ENCODE data around the gene FBXL15. TPM values are rescaled to one million over a fixed set of nuclear protein-coding genes. Genes with fewer than 3 reads are reported as not detected.

The FBXL15 gene
- total and polyA plus RNA-seq, 2 donors (not counting 3 experiments of a cell fraction or from before 2014, with no cell fraction given): 9.9 to 15.3 TPM

- DNase-seq (ENCODE audit: low read depth, low spot score): peak; percentile 97
- no peak for TF ChIP-seq MYC (IDR thresholded peaks at IDR 0.05; ENCODE audit: low read depth, low read length)
- TF ChIP-seq POLR2AphosphoS5 (IDR thresholded peaks at IDR 0.05; ENCODE audit: insufficient read depth, low read depth, low read length): peak; percentile 81
- no peak for TF ChIP-seq CTCF (IDR thresholded peaks at IDR 0.05; ENCODE audit: extremely low read depth in 1 of 2, insufficient read depth in 1 of 2, low read depth in 1 of 2, low read length in 2 of 2)
- TF ChIP-seq EZH2 (IDR thresholded peaks at IDR 0.05; ENCODE audit: borderline replicate concordance, low read depth, low read length, severe bottlenecking): no peak
- peak; percentile 91 for TF ChIP-seq POLR2A (IDR thresholded peaks at IDR 0.05; ENCODE audit: low read depth, low read length)
- no peak for TF ChIP-seq JUN (IDR thresholded peaks at IDR 0.05; ENCODE audit: borderline replicate concordance, insufficient read depth, insufficient read length, low read depth)
- TF ChIP-seq MAX (IDR thresholded peaks at IDR 0.05; ENCODE audit: insufficient read depth, insufficient read length): no peak
- no peak for TF ChIP-seq GATA2 (IDR thresholded peaks at IDR 0.05; ENCODE audit: insufficient read depth, insufficient read length, low read depth, low read length)
- no peak for TF ChIP-seq FOS (IDR thresholded peaks at IDR 0.05; ENCODE audit: borderline replicate concordance, insufficient read depth, low read length)
- dilution Hi-C loops (cut with MboI; ENCODE audit: extremely low pct_ligation_motif_present, low sequenced_read_pairs) (no loop called here), intact Hi-C loops (cut with micrococcal nuclease) (loop anchor here (1.0 kb wide), 1 partner anchor 10 kb away; no protein-coding TSS in a partner anchor)
- ChIA-PET CTCF (interaction anchor here (0.6 to 2.4 kb wide), 15 partner anchors 11 to 310 kb away, joined by 3 to 25 read pairs (median 4); partner anchors contain the start of genes ACTR1A, C10orf95, FBXL15 and NFKB2), POLR2A (interaction anchor here (0.6 to 1.1 kb wide), 3 partner anchors 12 to 44 kb away, joined by 5 to 6 read pairs (median 6); partner anchors contain the start of gene FBXL15)
- Histone ChIP-seq H3K4me1 (ENCODE audit: control insufficient read depth, extremely low read depth, insufficient read depth, low read length) (peaks cover 7% of the 10 kb centered on the region), H3K9ac (replicated peaks; ENCODE audit: extremely low read depth, insufficient read depth, low read length) (peak within 1 kb of the TSS; percentile 78), H3K4me3 (replicated peaks in 1 of 3; ENCODE audit: insufficient read depth in 1 of 3, low read depth in 1 of 3, low read length in 3 of 3) (peak within 1 kb of the TSS; percentile 53 to 87 (median 66)), H4K20me1 (replicated peaks; ENCODE audit: control insufficient read depth, extremely low read depth, insufficient read depth, low read length) (no peaks in the 10 kb centered on the region), H3K36me3 (ENCODE audit: control insufficient read depth in 2 of 2, extremely low read depth in 1 of 2, insufficient read depth in 2 of 2, low read length in 2 of 2) (no peaks in the 10 kb centered on the region), H2AFZ (ENCODE audit: low read depth, low read length) (peak within 1 kb of the TSS; percentile 67), H3K9me3 (replicated peaks; ENCODE audit: control insufficient read depth, insufficient read depth, low read length) (no peaks in the 10 kb centered on the region), H3K9me1 (replicated peaks; ENCODE audit: control insufficient read depth, extremely low read depth, insufficient read depth, low read length) (no peaks in the 10 kb centered on the region), H3K79me2 (ENCODE audit: control insufficient read depth, insufficient read depth, low read length) (peaks cover 9% of the 10 kb centered on the region), H3K27me3 (ENCODE audit: control insufficient read depth in 2 of 2, insufficient read depth in 2 of 2, low read length in 2 of 2) (peaks cover 11 to 22% of the 10 kb centered on the region in 2 experiments), H3K4me2 (ENCODE audit: insufficient read depth, low read length) (peak within 1 kb of the TSS; percentile 78), H3K27ac (ENCODE audit: insufficient read depth, low read depth, low read length) (peak within 1 kb of the TSS; percentile 17)
- TSS peak; percentile 86 for BruUV-seq (replicated peaks)
- peak; percentile 97 for FAIRE-seq
Measured at GRCh38 chr10:102432162-102432950, 11.7 kb downstream of the FBXL15 start, which contains the start of gene CUEDC2. Gene CUEDC2, minus strand, starts transcription at chr10:102432574. Its CDS starts 7,386 bp downstream, at chr10:102425188.
